Effector memory CD4-positive, alpha-beta T cell (primary cell): ENCODE measurements around the gene ZNF212.
"Not testable (repeated sequence)": the region's sequence is repeated elsewhere in the genome, so short reads cannot be mapped to it uniquely, and the experiment has no call there.

Experiments
- DNase-seq, 3 donors: peaks; one replicate each; pipeline ENCODE4 v3.0.0-alpha.2; 2020
- H3K27ac ChIP-seq: 2 replicates; pipeline ENCODE4 v1.7.0; 2013; ENCODE audit warnings: mild to moderate bottlenecking, low read length, moderate library complexity; ENCODE audit not compliant: insufficient read depth, poor library complexity, severe bottlenecking
- H3K27me3 ChIP-seq: replicated peaks from 2 replicates; pipeline ENCODE4 v1.7.0; 2013; ENCODE audit warnings: mild to moderate bottlenecking, low read length; ENCODE audit not compliant: insufficient read depth, control insufficient read depth, poor library complexity, severe bottlenecking
- H3K36me3 ChIP-seq: 2 replicates; pipeline ENCODE4 v1.7.0; 2013; ENCODE audit warnings: mild to moderate bottlenecking, low read length, moderate library complexity; ENCODE audit not compliant: control insufficient read depth, insufficient read depth
- H3K4me1 ChIP-seq: 2 replicates; pipeline ENCODE4 v1.7.0; 2013; ENCODE audit warnings: low read length, mild to moderate bottlenecking; ENCODE audit not compliant: control insufficient read depth, insufficient read depth, poor library complexity, severe bottlenecking
- H3K4me3 ChIP-seq: 2 replicates; pipeline ENCODE4 v1.7.0; 2013; ENCODE audit warnings: low read length, low read depth, mild to moderate bottlenecking; ENCODE audit not compliant: insufficient read depth, poor library complexity, severe bottlenecking
- H3K9me3 ChIP-seq: 2 replicates; pipeline ENCODE4 v1.7.0; 2013; ENCODE audit warnings: mild to moderate bottlenecking, low read length, moderate library complexity; ENCODE audit not compliant: control insufficient read depth

Gene ZNF212

GRCh38 chr7:149220534-149220933 lies 18.9 kb upstream of the ZNF212 start:
- Histone ChIP-seq H3K4me1 (no peaks in the 10 kb centered on the region), H3K9me3 (no peaks in the 10 kb centered on the region), H3K36me3 (peaks cover 44% of the 10 kb centered on the region), H3K27me3 (no peaks in the 10 kb centered on the region), H3K4me3 (no peak overlapping the region), H3K27ac (no peak overlapping the region)
- DNase-seq, result no peak

- Histone ChIP-seq H3K36me3 (peaks cover 39% of the 10 kb centered on the region), H3K4me3 (no peak overlapping the region), H3K9me3 (no peaks in the 10 kb centered on the region), H3K27me3 (no peaks in the 10 kb centered on the region), H3K4me1 (no peaks in the 10 kb centered on the region), H3K27ac (no peak overlapping the region)
- DNase-seq, result no peak
These were observed 16.3 kb upstream of the ZNF212 start for GRCh38 chr7:149223176-149223575.

DNA sequence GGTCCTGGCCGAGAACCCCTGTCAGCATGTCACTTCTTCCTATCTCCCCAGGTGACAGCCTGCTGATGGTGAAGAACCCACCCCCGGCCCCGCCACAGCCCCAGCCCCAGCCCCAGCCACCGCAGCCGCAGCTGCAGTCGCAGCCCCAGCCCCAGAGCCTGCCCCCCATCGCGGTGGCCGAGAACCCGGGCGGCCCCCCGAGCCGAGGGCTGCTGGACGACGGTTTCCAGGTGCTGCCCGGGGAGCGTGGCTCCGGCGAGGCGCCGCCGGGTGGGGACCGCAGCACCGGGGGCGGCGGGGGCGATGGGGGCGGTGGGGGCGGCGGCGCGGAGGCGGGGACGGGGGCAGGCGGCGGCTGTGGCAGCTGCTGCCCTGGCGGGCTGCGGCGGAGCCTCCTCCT lies 15.7 kb upstream of the ZNF212 start:
- Histone ChIP-seq H3K9me3 (no peaks in the 10 kb centered on the region), H3K36me3 (peaks cover 36% of the 10 kb centered on the region), H3K4me3 (no peak overlapping the region), H3K27me3 (no peaks in the 10 kb centered on the region), H3K4me1 (no peaks in the 10 kb centered on the region), H3K27ac (no peak overlapping the region)
- no peak for DNase-seq

DNA sequence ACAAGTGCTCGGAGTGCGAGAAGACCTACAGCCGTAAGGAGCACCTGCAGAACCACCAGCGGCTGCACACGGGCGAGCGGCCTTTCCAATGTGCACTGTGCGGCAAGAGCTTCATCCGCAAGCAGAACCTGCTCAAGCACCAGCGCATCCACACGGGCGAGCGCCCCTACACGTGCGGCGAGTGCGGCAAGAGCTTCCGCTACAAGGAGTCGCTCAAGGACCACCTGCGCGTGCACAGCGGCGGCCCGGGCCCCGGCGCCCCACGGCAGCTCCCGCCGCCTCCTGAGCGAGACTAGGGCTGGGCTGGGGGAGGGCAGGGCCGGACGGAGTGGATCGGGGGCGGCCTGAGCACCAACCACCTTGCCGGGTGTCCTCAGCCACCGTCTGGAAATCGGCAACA lies 15.1 kb upstream of the ZNF212 start:
- Histone ChIP-seq H3K4me1 (no peaks in the 10 kb centered on the region), H3K4me3 (no peak overlapping the region), H3K27ac (no peak overlapping the region), H3K36me3 (peaks cover 30% of the 10 kb centered on the region), H3K9me3 (no peaks in the 10 kb centered on the region), H3K27me3 (no peaks in the 10 kb centered on the region)
- no peak for DNase-seq

DNA sequence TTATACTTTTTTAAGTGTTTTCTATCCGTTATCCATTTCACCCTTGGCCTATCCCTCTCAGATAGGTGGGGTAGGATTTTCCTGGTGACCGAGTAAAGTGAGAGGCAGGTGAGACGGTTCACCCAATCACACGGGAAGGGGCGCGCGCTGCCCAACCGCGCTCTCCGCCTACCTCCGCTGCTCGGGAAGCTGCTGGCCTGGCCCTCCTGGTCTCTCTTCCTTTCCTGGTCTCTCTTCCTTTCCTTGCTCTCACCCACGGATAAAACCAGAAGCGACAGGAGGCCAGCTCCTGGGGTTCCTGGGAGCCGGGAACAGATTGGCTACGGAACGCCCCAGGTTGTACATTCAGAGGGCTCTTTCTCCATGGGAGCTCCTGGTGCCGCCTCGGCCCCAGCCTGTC lies 14.3 kb upstream of the ZNF212 start:
- H3K27me3 ChIP-seq, result no peaks in the 10 kb centered on the region
- no peak for DNase-seq
- H3K27ac ChIP-seq, result no peak overlapping the region
- H3K9me3 ChIP-seq, result no peaks in the 10 kb centered on the region
- no peak overlapping the region for H3K4me3 ChIP-seq
- peaks cover 25% of the 10 kb centered on the region for H3K36me3 ChIP-seq
- H3K4me1 ChIP-seq, result no peaks in the 10 kb centered on the region

DNA sequence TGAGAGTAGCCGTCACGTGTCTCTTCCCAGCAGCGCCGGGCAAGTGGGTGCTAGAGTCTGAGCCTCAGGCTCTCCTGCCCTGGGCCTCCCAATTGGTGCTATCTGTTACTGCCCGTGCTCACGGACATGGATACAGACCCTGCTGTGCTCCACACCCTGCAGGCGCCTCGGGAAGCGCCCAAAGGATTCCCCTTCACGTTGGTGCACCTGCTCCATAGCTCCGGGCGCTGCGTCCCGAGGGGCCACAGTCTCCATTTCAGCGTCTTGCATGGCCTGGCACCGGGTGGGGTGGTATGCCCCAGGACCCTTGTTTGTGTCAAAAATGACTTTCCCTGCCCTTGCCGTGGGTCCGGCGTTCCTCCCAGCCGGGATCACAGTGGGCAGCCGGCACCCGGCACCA lies 13.8 kb upstream of the ZNF212 start:
- H3K9me3 ChIP-seq, result no peaks in the 10 kb centered on the region
- H3K36me3 ChIP-seq, result peaks cover 21% of the 10 kb centered on the region
- no peak overlapping the region for H3K4me3 ChIP-seq
- no peaks in the 10 kb centered on the region for H3K27me3 ChIP-seq
- H3K4me1 ChIP-seq, result no peaks in the 10 kb centered on the region
- H3K27ac ChIP-seq, result no peak overlapping the region
- DNase-seq, result no peak

- not testable (repeated sequence) for H3K4me1 ChIP-seq, H3K27me3 ChIP-seq, DNase-seq, H3K27ac ChIP-seq, H3K4me3 ChIP-seq, H3K9me3 ChIP-seq
- peaks cover 14% of the 10 kb centered on the region for H3K36me3 ChIP-seq
These were observed 13.1 kb upstream of the ZNF212 start for GRCh38 chr7:149226366-149226765.

- Histone ChIP-seq H3K27ac (no peak overlapping the region), H3K4me1 (no peaks in the 10 kb centered on the region), H3K36me3 (peaks cover 11% of the 10 kb centered on the region), H3K4me3 (no peak overlapping the region), H3K9me3 (no peaks in the 10 kb centered on the region), H3K27me3 (no peaks in the 10 kb centered on the region)
- no peak for DNase-seq
These were observed 12.5 kb upstream of the ZNF212 start for GRCh38 chr7:149226840-149227494.

DNA sequence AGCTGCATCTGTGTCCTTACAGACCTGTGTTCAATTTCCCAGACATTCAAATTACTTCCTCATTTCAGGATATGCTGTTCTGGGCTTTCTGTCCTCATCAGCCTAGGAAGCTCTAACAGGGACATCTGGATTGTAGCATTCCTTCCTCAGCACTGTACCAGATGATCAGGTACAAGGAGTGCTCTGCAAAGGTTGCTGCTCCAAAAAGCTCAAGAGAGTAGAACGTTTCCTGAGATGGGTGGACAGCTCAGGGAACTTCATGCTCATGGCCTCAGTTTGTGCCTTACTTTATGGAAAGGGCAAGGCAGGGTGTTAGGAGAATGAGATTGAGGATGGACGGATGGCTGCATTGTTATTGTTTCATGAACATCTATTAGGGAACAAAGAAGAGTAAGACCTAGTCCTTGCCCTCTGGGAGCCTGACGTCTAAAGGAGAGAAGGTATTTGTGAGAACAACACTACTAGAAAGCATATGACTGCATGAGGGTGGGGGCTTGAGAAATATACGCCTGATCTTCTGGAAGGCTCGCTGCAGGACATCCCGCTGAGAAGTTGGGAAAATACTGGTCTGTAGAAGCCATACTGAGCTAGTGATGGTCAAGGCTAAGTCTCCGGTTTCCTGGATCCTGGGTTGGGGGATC lies 10.5 kb upstream of the ZNF212 start:
- Histone ChIP-seq H3K9me3 (no peaks in the 10 kb centered on the region), H3K27ac (no peak overlapping the region), H3K4me3 (no peak overlapping the region), H3K36me3 (peaks cover 11% of the 10 kb centered on the region), H3K4me1 (no peaks in the 10 kb centered on the region), H3K27me3 (peaks cover 6% of the 10 kb centered on the region)
- no peak for DNase-seq

DNA sequence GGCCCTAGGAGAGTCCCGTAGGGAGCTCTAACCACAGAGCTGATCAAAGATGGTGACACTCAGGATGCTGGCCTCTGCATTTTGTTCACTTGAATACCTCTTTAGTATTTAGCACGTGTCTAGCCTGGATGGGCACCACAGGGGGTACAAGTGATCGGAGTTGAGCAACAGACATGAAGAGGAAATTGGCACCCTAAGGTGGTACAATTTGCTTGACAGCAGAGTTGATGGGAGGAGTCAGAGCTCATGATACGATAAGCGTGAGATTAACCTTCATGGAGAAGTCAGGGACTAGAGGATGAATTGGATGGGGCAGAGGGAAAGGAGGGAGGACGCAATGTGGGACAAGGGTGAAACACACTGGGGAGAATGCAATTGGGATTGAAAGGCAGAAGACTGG lies 9.9 kb upstream of the ZNF212 start:
- no peak for DNase-seq
- H3K9me3 ChIP-seq, result no peaks in the 10 kb centered on the region
- peaks cover 6% of the 10 kb centered on the region for H3K27me3 ChIP-seq
- peaks cover 6% of the 10 kb centered on the region for H3K36me3 ChIP-seq
- H3K4me1 ChIP-seq, result no peaks in the 10 kb centered on the region
- no peak overlapping the region for H3K4me3 ChIP-seq
- H3K27ac ChIP-seq, result no peak overlapping the region
